Posterior cingulate gyrus (tissue), 11 donors: ENCODE data around the gene TNRC6C.

Source experiments
- DNase-seq, 10 donors: peaks; one replicate each; pipeline versions ENCODE4 v3.0.0 to v3.0.0-alpha.2; 2020 to 2021; ENCODE audit warnings: mixed read lengths in 3 of 10
- intact Hi-C: fragments of 100-400 bp; cut with DNase I; formaldehyde crosslinking; loops from one replicate; pipeline ENCODE4 v1.15.1; 2023

Gene TNRC6C

DNA sequence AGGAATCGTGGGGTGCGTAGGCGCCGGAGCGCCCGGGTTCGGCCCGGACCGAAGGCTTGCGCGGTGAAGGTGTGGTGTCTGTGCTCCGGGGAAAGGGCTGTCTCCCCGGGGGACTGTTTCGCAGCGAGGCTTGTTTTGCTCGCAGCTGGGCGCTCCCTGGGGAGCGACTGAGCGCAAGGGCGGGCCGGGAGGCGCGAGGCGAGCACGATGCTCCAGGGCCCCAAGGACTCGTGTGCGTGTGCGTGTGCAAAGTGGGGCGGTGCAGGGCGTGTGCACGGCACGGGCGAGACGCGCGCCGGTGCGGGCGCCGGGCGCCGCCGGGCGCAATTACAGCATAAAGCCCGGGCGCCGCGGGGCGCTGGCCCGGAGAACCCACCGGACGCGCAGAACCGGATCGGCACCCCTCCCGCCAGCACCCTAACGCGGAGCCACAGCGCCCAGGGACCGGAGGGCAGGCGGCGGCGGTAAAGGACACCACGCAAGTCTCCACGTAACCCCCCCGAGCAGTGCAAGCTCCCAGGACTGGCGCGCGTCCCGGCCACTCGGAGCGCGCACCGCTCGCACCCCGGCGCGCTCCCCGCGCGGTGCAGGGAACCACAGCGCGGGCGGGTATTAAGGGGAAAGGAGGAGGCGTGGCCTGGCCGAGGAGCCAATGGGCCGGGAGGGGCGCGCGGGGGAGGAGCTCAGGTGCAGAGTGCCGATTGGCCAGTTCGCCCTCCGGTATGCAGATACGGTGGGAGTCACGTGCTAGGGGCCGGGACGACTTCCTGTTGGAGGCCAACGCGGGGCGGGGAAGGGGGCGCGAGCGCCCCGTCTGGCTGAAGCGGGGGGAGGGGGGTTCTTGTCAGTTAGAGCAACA lies at the start of gene TNRC6C:
TNRC6C (plus strand) TSS at position 847 of the 859 bp plus-strand sequence. CDS start 45,504 bp downstream, outside the sequence.
- intact Hi-C loops: loop anchor here (5.0 to 10.0 kb wide), 3 partner anchors 71 to 416 kb away; no protein-coding TSS in a partner anchor
- DNase-seq: peak; percentile 99 to 100 (median 100)

GRCh38 chr17:77909236-77909635 lies 49.3 kb upstream of the TNRC6C start:
- intact Hi-C loops: no loop called here
- peak in 2 of 10 donors; percentile 46 to 86 for DNase-seq

- intact Hi-C loops: no loop called here
- DNase-seq: peak in 1 of 10 donors; percentile 51
Measured at GRCh38 chr17:77909816-77910215, 48.7 kb upstream of the TNRC6C start.

- DNase-seq: peak in 1 of 10 donors; percentile 19
Measured at GRCh38 chr17:77914385-77915254, 43.9 kb upstream of the TNRC6C start.

DNA sequence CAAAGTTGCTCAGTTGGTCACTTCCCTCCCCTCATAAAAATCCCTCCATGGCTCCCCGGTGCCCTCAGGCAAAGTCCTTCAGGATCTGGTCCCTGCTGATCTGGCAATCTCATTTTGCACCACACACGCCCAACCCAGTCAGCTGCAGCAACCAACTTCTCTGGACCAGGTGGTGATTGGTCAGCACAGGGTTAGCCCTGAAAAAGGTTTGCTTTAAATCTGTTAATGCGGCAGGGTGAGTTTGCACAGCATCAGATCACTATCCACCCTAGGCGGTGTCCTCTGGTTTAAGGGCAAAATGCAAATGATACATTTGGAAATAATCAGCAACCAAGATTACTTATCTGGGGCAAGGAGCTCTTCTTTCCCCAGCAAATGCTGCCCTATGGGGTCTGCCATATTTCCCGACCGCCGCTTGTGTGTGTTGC lies 42.9 kb upstream of the TNRC6C start:
- intact Hi-C loops: no loop called here
- DNase-seq: peak in 1 of 10 donors; percentile 31

More at GRCh38 chr17:77914385-77915254, 43.9 kb upstream of the TNRC6C start:
- intact Hi-C loops: no loop called here

- peak in 1 of 10 donors; percentile 24 for DNase-seq
- intact Hi-C loops: no loop called here
Measured at GRCh38 chr17:77916264-77916663, 42.2 kb upstream of the TNRC6C start.

GRCh38 chr17:77916703-77917481 lies 41.6 kb upstream of the TNRC6C start:
- DNase-seq: peak in 1 of 10 donors; percentile 20
- intact Hi-C loops: no loop called here

DNA sequence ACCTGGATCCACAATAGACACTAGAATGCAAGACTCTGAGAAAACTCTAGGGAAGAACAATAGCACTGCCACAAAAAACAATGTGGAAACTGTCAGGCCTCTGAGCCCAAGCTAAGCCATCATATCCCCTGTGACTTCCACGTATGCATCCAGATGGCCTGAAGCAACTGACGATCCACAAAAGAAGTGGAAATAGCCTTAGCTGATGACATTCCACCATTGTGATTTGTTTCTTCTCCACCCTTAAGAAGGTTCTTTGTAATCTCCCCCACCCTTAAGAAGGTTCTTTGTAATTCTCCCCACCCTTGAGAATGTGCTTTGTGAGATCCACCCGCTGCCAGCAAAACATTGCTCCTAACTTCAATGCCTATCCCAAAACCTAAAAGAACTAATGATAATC lies 39.2 kb upstream of the TNRC6C start:
- intact Hi-C loops: no loop called here
- no peak for DNase-seq

GRCh38 chr17:77923135-77923534 lies 35.4 kb upstream of the TNRC6C start:
- peak in 1 of 10 donors; percentile 70 for DNase-seq
- intact Hi-C loops: no loop called here

- intact Hi-C loops: no loop called here
- DNase-seq: peak in 1 of 10 donors; percentile 70
Measured at GRCh38 chr17:77923776-77924513, 34.6 kb upstream of the TNRC6C start.

- intact Hi-C loops: no loop called here
- DNase-seq: peak in 6 of 10 donors; percentile 23 to 94 (median 46)
Measured at GRCh38 chr17:77924757-77925336, 33.7 kb upstream of the TNRC6C start.

DNA sequence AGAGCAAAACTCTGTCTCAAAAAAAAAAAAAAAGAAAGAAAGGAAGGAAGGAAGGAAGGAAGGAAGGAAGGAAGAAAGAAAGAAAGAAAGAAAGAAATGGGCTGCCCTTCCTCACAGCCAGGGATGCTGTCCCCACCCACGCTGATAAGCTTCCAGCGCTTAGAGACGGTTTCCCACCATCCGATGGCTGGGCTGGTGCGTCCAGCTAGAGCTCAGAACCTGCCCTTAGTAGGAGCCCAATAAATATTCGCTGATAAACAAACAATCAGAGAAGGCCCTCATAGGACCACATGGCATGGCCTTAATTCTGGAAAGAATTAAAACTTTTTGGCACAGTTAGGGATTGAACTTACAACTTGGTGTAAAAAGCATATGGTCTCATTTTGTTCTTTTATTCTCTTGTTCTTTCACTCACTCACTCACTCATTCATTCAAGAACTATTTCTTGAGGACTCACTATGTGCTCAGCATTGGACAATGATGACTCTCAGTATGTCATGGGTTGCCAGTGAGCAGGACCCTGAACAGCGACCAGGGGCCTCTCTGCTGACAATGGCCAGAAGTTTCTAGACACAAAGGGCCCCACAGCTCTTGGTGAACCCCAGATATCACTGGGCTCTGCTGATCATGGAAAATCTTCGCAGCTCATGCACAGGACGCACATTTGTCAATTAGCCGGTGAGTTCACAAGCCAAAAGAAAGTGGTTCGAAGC lies 32.5 kb upstream of the TNRC6C start:
- DNase-seq: no peak
- intact Hi-C loops: no loop called here

- intact Hi-C loops: no loop called here
- peak in 1 of 10 donors; percentile 22 for DNase-seq
Measured at GRCh38 chr17:77926981-77927380, 31.5 kb upstream of the TNRC6C start.

GRCh38 chr17:77927777-77928518 lies 30.6 kb upstream of the TNRC6C start:
- DNase-seq: peak in 2 of 10 donors; percentile 20 to 59
- intact Hi-C loops: no loop called here

DNA sequence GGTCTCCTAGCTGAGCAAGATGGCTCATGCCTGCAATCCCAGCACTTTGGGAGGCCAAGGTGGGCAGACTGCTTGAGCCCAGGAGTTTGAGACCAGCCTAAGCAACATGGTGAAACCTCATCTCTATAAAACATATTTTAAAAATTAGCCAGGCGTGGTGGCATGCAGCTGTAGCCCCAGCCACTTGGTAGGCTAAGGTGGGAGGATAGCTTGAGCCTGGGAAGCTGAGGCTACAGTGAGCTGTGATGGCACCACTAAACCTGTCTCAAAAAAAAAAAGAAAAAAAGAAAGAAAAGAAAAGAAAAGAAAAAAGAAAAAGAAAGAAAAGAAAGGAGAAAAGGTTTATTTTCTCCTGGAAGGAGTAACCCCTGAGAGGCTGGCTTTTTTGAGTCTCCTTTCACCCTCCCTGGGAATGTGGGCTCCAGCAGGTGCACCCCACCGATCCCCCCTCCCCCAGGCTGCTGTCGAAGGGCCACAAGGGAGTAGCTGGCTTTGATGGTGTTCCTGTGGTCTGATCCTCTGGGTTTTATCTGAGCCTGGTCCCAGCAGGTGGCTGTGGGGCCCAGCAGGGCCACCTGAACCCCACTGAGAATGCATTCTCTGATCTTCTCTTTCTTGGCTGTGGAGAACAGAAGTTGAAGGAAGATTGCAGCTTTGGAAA lies 29.9 kb upstream of the TNRC6C start:
- DNase-seq: peak in 2 of 10 donors; percentile 39 to 59
- intact Hi-C loops: no loop called here

GRCh38 chr17:77929180-77929564 lies 29.3 kb upstream of the TNRC6C start:
- DNase-seq: no peak
- intact Hi-C loops: no loop called here

- peak in 1 of 10 donors; percentile 75 for DNase-seq
- intact Hi-C loops: no loop called here
Measured at GRCh38 chr17:77929871-77930436, 28.5 kb upstream of the TNRC6C start.
